Stomach (tissue), 9 donors: Measurements from ENCODE around the gene LIN37. TPM values are rescaled to one million over a fixed set of nuclear protein-coding genes. Genes with fewer than 3 reads are reported as not detected.

Experiments used
- DNase-seq, 2 donors: peaks; one replicate each; pipeline versions ENCODE4 v3.0.0 to v3.0.0-alpha.2; 2013 to 2019
- H3K27ac ChIP-seq, 5 donors: fragments of 200-600 bp in 4 of 5; sonication (generic) in 4 of 5; one replicate each; pipeline ENCODE4 v1.5.1; 2013 to 2019; ENCODE audit warnings: mild to moderate bottlenecking in 1 of 5, moderate library complexity in 1 of 5
- H3K27me3 ChIP-seq, 3 donors: fragments of 200-600 bp; sonication (generic); one replicate each; pipeline ENCODE4 v1.5.1; 2017 to 2019; ENCODE audit warnings: mixed run types in 1 of 3
- H3K36me3 ChIP-seq, 4 donors: fragments of 200-600 bp; sonication (generic); 1 replicate in 3 of 4; 2 replicates in 1 of 4; pipeline ENCODE4 v1.5.1; 2016 to 2019
- H3K4me1 ChIP-seq, 4 donors: fragments of 200-600 bp; sonication (generic); one replicate each; pipeline ENCODE4 v1.5.1; 2016 to 2019
- H3K4me3 ChIP-seq, 4 donors: fragments of 200-600 bp; sonication (generic) in 3 of 4; one replicate each; pipeline ENCODE4 v1.5.1; 2016 to 2019; ENCODE audit warnings: mild to moderate bottlenecking in 1 of 4
- H3K9me3 ChIP-seq, 4 donors: fragments of 200-600 bp; sonication (generic); one replicate each; pipeline ENCODE4 v1.5.1; 2016 to 2019
- EP300 ChIP-seq: sonication (generic); formaldehyde crosslinking; IDR thresholded peaks from one replicate; pipeline ENCODE4 v1.6.1; 2017; ENCODE audit warnings: antibody characterized with exemption
- POLR2A ChIP-seq, 4 donors: fragments of 450-650 bp; IDR thresholded peaks; one replicate each; pipeline ENCODE4 v1.6.1; 2016; ENCODE audit warnings: antibody characterized with exemption in 4 of 4, control low read depth in 2 of 4, mild to moderate bottlenecking in 1 of 4, moderate library complexity in 1 of 4
- POLR2AphosphoS5 ChIP-seq, 3 donors: sonication (generic); formaldehyde crosslinking; IDR thresholded peaks; one replicate each; pipeline ENCODE4 v1.6.1; 2016; ENCODE audit warnings: antibody characterized with exemption in 3 of 3
- WGBS, 5 donors: extraction: QIAGEN DNeasy Blood & Tissue Kit in 3 of 5; methylation state at CpG; one replicate each; pipeline versions ENCODE4 v1.1.5 to v1.1.7; 2013 to 2018; 5-methylcytosine and 5-hydroxymethylcytosine counted together
- intact Hi-C: fragments of 100-400 bp; cut with DNase I; formaldehyde crosslinking; loops from one replicate; pipeline ENCODE4 v1.15.1; 2023; ENCODE audit warnings: low total_unique reads
- polyA plus RNA-seq, 3 donors: library from polyadenylated mRNA; stranded (reverse); fragments of 200-250 nt; gene quantifications; one replicate each; pipeline ENCODE4 v1.2.3, GENCODE V29; 2013
- total RNA-seq, 5 donors: library from RNA; depleted of rRNA; stranded (reverse); fragments of >200 nt; gene quantifications; one replicate each; pipeline versions ENCODE4 v1.1.0 to v1.2.3, GENCODE V29; 2014 to 2016
- TF ChIP-seq, protein P1 (sequence below), 7 experiments: fragments of 450-650 bp in 4 of 7; fragments of 200-600 bp in 3 of 7; sonication (generic) in 3 of 7; IDR thresholded peaks; one replicate each; pipeline ENCODE4 v1.5.1; 2016 to 2019; ENCODE audit warnings: antibody characterized with exemption in 7 of 7, control low read depth in 2 of 7, mild to moderate bottlenecking in 1 of 7
- donor health status: healthy with polysubstance abuse.
- donor health status: Bipolar disorder and iron deficiency.
- donor health status: healthy.

Gene LIN37
- total and polyA plus RNA-seq, 8 donors, result 2.3 to 44.9 (median 20.9) TPM

GRCh38 chr19:35731779-35732405, 16.5 kb upstream of the LIN37 start:
- no peak for DNase-seq
- 85 to 92% (median 89%) methylated on average over 21 of the region's 21 CpGs for WGBS, 5 donors
- Histone ChIP-seq H3K27me3 (no peaks in the 10 kb centered on the region), H3K36me3 (peaks cover 77 to 100% (median 100%) of the 10 kb centered on the region in 4 donors), H3K9me3 (no peaks in the 10 kb centered on the region), H3K4me1 (no peaks in the 10 kb centered on the region), H3K4me3 (no peak overlapping the region), H3K27ac (no peak overlapping the region)
- intact Hi-C loops, result no loop called here
- TF ChIP-seq POLR2AphosphoS5 (IDR thresholded peaks at IDR 0.05), result no peak
- TF ChIP-seq, protein P1, sequence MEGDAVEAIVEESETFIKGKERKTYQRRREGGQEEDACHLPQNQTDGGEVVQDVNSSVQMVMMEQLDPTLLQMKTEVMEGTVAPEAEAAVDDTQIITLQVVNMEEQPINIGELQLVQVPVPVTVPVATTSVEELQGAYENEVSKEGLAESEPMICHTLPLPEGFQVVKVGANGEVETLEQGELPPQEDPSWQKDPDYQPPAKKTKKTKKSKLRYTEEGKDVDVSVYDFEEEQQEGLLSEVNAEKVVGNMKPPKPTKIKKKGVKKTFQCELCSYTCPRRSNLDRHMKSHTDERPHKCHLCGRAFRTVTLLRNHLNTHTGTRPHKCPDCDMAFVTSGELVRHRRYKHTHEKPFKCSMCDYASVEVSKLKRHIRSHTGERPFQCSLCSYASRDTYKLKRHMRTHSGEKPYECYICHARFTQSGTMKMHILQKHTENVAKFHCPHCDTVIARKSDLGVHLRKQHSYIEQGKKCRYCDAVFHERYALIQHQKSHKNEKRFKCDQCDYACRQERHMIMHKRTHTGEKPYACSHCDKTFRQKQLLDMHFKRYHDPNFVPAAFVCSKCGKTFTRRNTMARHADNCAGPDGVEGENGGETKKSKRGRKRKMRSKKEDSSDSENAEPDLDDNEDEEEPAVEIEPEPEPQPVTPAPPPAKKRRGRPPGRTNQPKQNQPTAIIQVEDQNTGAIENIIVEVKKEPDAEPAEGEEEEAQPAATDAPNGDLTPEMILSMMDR (IDR thresholded peaks at IDR 0.05), result no peak
- TF ChIP-seq EP300, result no peak
- TF ChIP-seq POLR2A (IDR thresholded peaks at IDR 0.05), result no peak

GRCh38 chr19:35732540-35733179, 15.7 kb upstream of the LIN37 start:
- WGBS, 5 donors, result 90 to 94% (median 93%) methylated on average over 10 to 25 of the region's 25 CpGs
- TF ChIP-seq POLR2AphosphoS5 (IDR thresholded peaks at IDR 0.05), result no peak
- TF ChIP-seq, protein P1 (IDR thresholded peaks at IDR 0.05), result no peak
- no peak for TF ChIP-seq POLR2A (IDR thresholded peaks at IDR 0.05)
- TF ChIP-seq EP300, result no peak
- Histone ChIP-seq H3K9me3 (no peaks in the 10 kb centered on the region), H3K27ac (no peak overlapping the region), H3K4me3 (no peak overlapping the region), H3K36me3 (peaks cover 75 to 100% (median 100%) of the 10 kb centered on the region in 4 donors), H3K4me1 (no peaks in the 10 kb centered on the region), H3K27me3 (no peaks in the 10 kb centered on the region)
- DNase-seq, result no peak
- intact Hi-C loops, result no loop called here

GRCh38 chr19:35733180-35734125, 14.9 kb upstream of the LIN37 start:
- no peak for DNase-seq
- Histone ChIP-seq H3K27me3 (no peaks in the 10 kb centered on the region), H3K27ac (peak overlapping the region in 1 of 5 donors; percentile 13), H3K9me3 (no peaks in the 10 kb centered on the region), H3K36me3 (peaks cover 75 to 100% (median 100%) of the 10 kb centered on the region in 4 donors), H3K4me3 (no peak overlapping the region), H3K4me1 (no peaks in the 10 kb centered on the region)
- TF ChIP-seq POLR2A (IDR thresholded peaks at IDR 0.05), result no peak
- TF ChIP-seq, protein P1 (IDR thresholded peaks at IDR 0.05), result no peak
- TF ChIP-seq POLR2AphosphoS5 (IDR thresholded peaks at IDR 0.05), result no peak
- no peak for TF ChIP-seq EP300
- WGBS, 5 donors, result 85 to 94% (median 92%) methylated on average over 7 to 35 of the region's 35 CpGs
- intact Hi-C loops, result no loop called here

DNA sequence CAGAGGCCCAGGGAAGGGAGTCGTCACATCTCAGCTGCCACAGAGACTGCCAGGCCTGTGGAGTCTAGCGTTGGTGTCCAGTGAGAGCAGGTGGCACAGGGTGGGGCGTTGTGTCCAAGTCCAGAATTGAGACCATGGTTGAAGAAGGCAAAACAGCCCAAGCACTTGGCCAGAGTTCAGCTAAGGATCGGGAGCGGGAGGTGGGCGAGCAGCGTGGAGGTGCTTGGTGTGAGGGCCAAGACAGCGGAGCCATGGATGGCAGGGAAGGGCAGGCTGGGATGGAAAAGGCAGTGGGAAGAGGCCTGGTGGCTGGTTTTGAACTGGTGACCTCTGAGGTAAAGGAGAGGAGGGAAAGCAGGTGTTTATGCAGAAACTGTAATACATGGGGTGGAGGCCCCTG, 14.1 kb upstream of the LIN37 start:
- intact Hi-C loops, result no loop called here
- no peaks in the 10 kb centered on the region for H3K9me3 ChIP-seq
- TF ChIP-seq POLR2A (IDR thresholded peaks at IDR 0.05) (no peak), EP300 (no peak), POLR2AphosphoS5 (IDR thresholded peaks at IDR 0.05) (no peak)
- TF ChIP-seq, protein P1 (IDR thresholded peaks at IDR 0.05), result no peak
- WGBS, 5 donors, result 92 to 97% (median 96%) methylated on average over 8 of the region's 8 CpGs
- no peak overlapping the region for H3K4me3 ChIP-seq
- no peak for DNase-seq
- peaks cover 72 to 100% (median 100%) of the 10 kb centered on the region in 4 donors for H3K36me3 ChIP-seq
- H3K4me1 ChIP-seq, result peaks cover 0 to 4% (median 1%) of the 10 kb centered on the region in 4 donors
- H3K27me3 ChIP-seq, result no peaks in the 10 kb centered on the region
- no peak overlapping the region for H3K27ac ChIP-seq
